SU-DHL-6 (cell line): ENCODE measurements around the gene PCYT1B.

Source experiments
- H2AFZ ChIP-seq: fragments of 200-600 bp; sonication (generic); 2 replicates; pipeline ENCODE4 v1.6.1; 2014; ENCODE audit warnings: low read depth, mild to moderate bottlenecking, moderate library complexity, mixed read lengths, antibody characterized with exemption, low read length; ENCODE audit not compliant: severe bottlenecking
- H3F3A ChIP-seq: fragments of 200-600 bp; shearing (Covaris generic); 2 replicates; pipeline ENCODE4 v1.6.0; 2016; ENCODE audit warnings: antibody characterized with exemption, mild to moderate bottlenecking; ENCODE audit not compliant: insufficient read depth
- H3K27ac ChIP-seq: fragments of 200-600 bp; sonication (generic); 2 replicates; pipeline ENCODE4 v1.5.1; 2016; ENCODE audit warnings: low read depth, mild to moderate bottlenecking, low read length, moderate library complexity, mixed read lengths
- H3K27me3 ChIP-seq: fragments of 200-600 bp; sonication (generic), shearing (Covaris generic); 2 replicates; pipeline ENCODE4 v1.6.0; 2014; ENCODE audit warnings: mild to moderate bottlenecking, low read length
- H3K36me3 ChIP-seq: fragments of 200-600 bp; sonication (generic); 2 replicates; pipeline ENCODE4 v1.6.1; 2014; ENCODE audit warnings: mild to moderate bottlenecking, low read length, mixed read lengths
- H3K4me2 ChIP-seq: fragments of 300-600, 200-600 bp; shearing (Covaris generic), sonication (generic); 2 replicates; pipeline ENCODE4 v1.6.0; 2014; ENCODE audit warnings: low read length, low read depth, mild to moderate bottlenecking; ENCODE audit not compliant: poor library complexity, severe bottlenecking
- H3K4me3 ChIP-seq: fragments of 200-600 bp; sonication (generic); 2 replicates; pipeline ENCODE4 v1.5.1; 2014; ENCODE audit warnings: antibody characterized with exemption, low read length, mild to moderate bottlenecking, mixed read lengths; ENCODE audit not compliant: insufficient read depth, poor library complexity, severe bottlenecking
- H3K79me2 ChIP-seq: fragments of 200-600 bp; sonication (generic); 2 replicates; pipeline ENCODE4 v1.6.1; 2014; ENCODE audit warnings: mild to moderate bottlenecking, low read length, moderate library complexity; ENCODE audit not compliant: insufficient read depth
- H3K9ac ChIP-seq: fragments of 200-600 bp; sonication (generic); 2 replicates; pipeline ENCODE4 v1.7.0; 2014; ENCODE audit warnings: mild to moderate bottlenecking, low read length
- H3K9me2 ChIP-seq: fragments of 200-600 bp; sonication (generic); replicated peaks from 2 replicates; pipeline ENCODE4 v1.6.1; 2014; ENCODE audit warnings: low read length; ENCODE audit not compliant: insufficient read depth
- H3K9me3 ChIP-seq: fragments of 200-600 bp; sonication (generic); 2 replicates; pipeline ENCODE4 v1.6.1; 2014; ENCODE audit warnings: low read length, mixed read lengths; ENCODE audit not compliant: insufficient read depth
- H4K20me1 ChIP-seq: fragments of 200-600 bp; sonication (generic); 2 replicates; pipeline ENCODE4 v1.6.1; 2014; ENCODE audit warnings: low read depth, mild to moderate bottlenecking, antibody characterized with exemption, low read length, moderate library complexity, mixed read lengths
- EZH2phosphoT487 ChIP-seq: fragments of 200-600 bp; sonication (generic), shearing (Covaris generic); conservative IDR thresholded peaks from 2 replicates; pipeline ENCODE4 v1.6.1; 2018; ENCODE audit warnings: mild to moderate bottlenecking, antibody characterized with exemption, low read length, moderate library complexity, mixed read lengths
- TF ChIP-seq, protein P1 (sequence below): fragments of 200-600 bp; sonication (generic); IDR thresholded peaks from one replicate; pipeline ENCODE4 v1.5.1; 2017; ENCODE audit warnings: antibody characterized with exemption, mild to moderate bottlenecking, low read length, moderate library complexity; ENCODE audit not compliant: insufficient read depth, poor library complexity, severe bottlenecking

PCYT1B gene

DNA sequence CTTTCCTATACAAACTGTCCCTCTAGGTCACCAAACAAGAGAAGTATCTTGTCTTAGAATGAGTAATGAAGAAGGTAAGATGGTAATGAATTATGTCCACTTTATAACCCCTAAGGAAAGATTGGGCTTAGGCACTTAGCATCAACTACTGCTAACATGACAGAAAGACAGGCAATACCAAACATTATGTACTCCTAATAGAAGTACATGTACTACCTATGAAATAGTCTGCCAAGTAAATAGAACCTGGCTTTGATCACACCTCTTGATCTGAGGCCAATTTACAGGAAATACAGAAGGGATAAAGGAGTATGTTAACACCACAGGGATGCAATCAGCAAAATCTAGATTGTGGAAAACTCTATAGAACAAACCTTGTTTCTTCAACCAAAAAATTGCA, 14.1 kb upstream of the PCYT1B start:
- H3K9ac ChIP-seq, result no peak overlapping the region
- no peak overlapping the region for H3K4me2 ChIP-seq
- no peak overlapping the region for H3K4me3 ChIP-seq
- H3K27ac ChIP-seq, result no peak overlapping the region
- H3K79me2 ChIP-seq, result no peaks in the 10 kb centered on the region
- no peaks in the 10 kb centered on the region for H4K20me1 ChIP-seq
- H3K36me3 ChIP-seq, result no peaks in the 10 kb centered on the region
- no peaks in the 10 kb centered on the region for H3K9me2 ChIP-seq
- no peaks in the 10 kb centered on the region for H3K27me3 ChIP-seq
- no peak overlapping the region for H2AFZ ChIP-seq
- H3F3A ChIP-seq, result no peaks in the 10 kb centered on the region
- no peaks in the 10 kb centered on the region for H3K9me3 ChIP-seq
- TF ChIP-seq EZH2phosphoT487, result no peak
- TF ChIP-seq, protein P1, sequence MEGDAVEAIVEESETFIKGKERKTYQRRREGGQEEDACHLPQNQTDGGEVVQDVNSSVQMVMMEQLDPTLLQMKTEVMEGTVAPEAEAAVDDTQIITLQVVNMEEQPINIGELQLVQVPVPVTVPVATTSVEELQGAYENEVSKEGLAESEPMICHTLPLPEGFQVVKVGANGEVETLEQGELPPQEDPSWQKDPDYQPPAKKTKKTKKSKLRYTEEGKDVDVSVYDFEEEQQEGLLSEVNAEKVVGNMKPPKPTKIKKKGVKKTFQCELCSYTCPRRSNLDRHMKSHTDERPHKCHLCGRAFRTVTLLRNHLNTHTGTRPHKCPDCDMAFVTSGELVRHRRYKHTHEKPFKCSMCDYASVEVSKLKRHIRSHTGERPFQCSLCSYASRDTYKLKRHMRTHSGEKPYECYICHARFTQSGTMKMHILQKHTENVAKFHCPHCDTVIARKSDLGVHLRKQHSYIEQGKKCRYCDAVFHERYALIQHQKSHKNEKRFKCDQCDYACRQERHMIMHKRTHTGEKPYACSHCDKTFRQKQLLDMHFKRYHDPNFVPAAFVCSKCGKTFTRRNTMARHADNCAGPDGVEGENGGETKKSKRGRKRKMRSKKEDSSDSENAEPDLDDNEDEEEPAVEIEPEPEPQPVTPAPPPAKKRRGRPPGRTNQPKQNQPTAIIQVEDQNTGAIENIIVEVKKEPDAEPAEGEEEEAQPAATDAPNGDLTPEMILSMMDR, result no peak

DNA sequence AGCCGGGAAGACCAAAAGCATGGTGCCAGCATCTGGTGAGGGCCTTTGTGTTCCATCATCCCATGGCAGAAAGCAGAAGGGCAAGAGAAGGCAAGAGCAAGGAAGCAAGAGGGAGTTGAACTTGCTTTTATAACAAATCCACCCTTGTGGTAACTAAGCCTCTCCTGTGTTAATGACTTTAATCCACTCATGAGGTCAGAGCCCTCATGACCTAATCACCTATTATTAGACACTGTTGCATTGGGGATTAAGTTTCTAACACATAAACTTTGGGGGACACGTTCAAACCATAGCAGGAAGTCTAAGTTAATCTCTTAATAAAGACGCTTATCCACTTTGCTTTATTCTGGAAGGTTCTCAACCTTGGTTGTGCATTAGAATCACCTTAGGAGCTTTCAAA, 12.5 kb upstream of the PCYT1B start:
- no peak overlapping the region for H3K4me2 ChIP-seq
- H3F3A ChIP-seq, result no peaks in the 10 kb centered on the region
- H3K4me3 ChIP-seq, result no peak overlapping the region
- no peaks in the 10 kb centered on the region for H3K36me3 ChIP-seq
- H3K27ac ChIP-seq, result no peak overlapping the region
- no peak overlapping the region for H3K9ac ChIP-seq
- H3K9me2 ChIP-seq, result no peaks in the 10 kb centered on the region
- no peaks in the 10 kb centered on the region for H3K79me2 ChIP-seq
- TF ChIP-seq, protein P1, result no peak
- no peak for TF ChIP-seq EZH2phosphoT487
- H4K20me1 ChIP-seq, result no peaks in the 10 kb centered on the region
- no peaks in the 10 kb centered on the region for H3K27me3 ChIP-seq
- no peaks in the 10 kb centered on the region for H3K9me3 ChIP-seq
- no peak overlapping the region for H2AFZ ChIP-seq

DNA sequence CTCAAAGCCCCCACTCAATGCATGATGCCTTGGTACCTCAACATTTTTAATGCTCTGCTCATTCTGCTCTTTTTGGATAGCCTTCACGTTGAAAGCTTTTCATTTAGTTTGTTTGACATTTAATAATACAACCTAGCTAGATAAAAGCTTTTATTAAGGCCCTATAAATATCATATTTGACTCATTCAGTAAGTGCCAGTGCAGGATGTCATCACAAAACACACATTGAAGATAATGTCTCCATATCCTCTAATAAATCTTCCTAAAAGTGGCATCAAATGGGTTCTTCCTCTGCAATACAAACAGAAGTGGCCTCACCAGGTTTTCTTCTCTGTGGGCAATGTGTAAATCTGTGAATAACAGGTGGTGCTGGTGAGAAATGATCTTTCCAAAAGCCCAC, 12.0 kb upstream of the PCYT1B start:
- Histone ChIP-seq H3K36me3 (no peaks in the 10 kb centered on the region), H3K9me3 (no peaks in the 10 kb centered on the region), H3K4me2 (no peak overlapping the region), H3K27ac (no peak overlapping the region), H3F3A (no peaks in the 10 kb centered on the region), H3K4me3 (no peak overlapping the region), H3K79me2 (no peaks in the 10 kb centered on the region), H3K9ac (no peak overlapping the region), H2AFZ (no peak overlapping the region), H3K9me2 (no peaks in the 10 kb centered on the region), H4K20me1 (no peaks in the 10 kb centered on the region), H3K27me3 (no peaks in the 10 kb centered on the region)
- TF ChIP-seq, protein P1, result no peak
- no peak for TF ChIP-seq EZH2phosphoT487

DNA sequence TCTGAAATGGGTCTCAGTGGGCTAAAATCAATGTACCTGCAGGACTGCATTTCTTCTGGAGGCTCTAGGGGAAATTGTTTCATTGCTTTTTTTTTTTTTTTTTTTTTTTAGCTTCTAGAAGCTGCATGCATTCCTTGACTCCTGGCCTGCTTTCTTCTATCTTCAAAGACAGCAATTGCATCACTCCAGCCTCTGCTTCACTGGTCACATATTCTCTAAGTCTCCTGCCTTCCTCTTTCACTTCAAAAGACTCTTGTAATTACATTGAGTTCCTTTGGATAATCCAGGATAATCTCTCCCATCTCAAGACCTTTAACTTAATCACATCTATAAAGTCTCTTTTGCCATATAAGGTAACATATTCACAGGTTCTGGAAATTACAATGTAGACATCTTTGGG, 11.3 kb upstream of the PCYT1B start:
- Histone ChIP-seq H3K4me3 (no peak overlapping the region), H3K9ac (no peak overlapping the region), H3K27me3 (no peaks in the 10 kb centered on the region), H3K36me3 (no peaks in the 10 kb centered on the region), H3K4me2 (no peak overlapping the region), H3K9me3 (no peaks in the 10 kb centered on the region), H3F3A (no peaks in the 10 kb centered on the region), H3K27ac (no peak overlapping the region), H4K20me1 (no peaks in the 10 kb centered on the region), H3K9me2 (no peaks in the 10 kb centered on the region), H2AFZ (no peak overlapping the region), H3K79me2 (no peaks in the 10 kb centered on the region)
- TF ChIP-seq, protein P1, result no peak
- no peak for TF ChIP-seq EZH2phosphoT487
